Stimulated activated CD4-positive, alpha-beta T cell treated with anti-CD3 and anti-CD28 coated beads, Interleukin-15, amount 100 ng/mL, for 1 hour (primary cell): Measurements from ENCODE around the gene SLC46A2.

Experiments
- DNase-seq, 2 donors: peaks; one replicate each; pipeline ENCODE4 v3.0.0-alpha.2; 2020; ENCODE audit warnings: low read depth in 1 of 2, low spot score in 1 of 2

The SLC46A2 gene

DNA sequence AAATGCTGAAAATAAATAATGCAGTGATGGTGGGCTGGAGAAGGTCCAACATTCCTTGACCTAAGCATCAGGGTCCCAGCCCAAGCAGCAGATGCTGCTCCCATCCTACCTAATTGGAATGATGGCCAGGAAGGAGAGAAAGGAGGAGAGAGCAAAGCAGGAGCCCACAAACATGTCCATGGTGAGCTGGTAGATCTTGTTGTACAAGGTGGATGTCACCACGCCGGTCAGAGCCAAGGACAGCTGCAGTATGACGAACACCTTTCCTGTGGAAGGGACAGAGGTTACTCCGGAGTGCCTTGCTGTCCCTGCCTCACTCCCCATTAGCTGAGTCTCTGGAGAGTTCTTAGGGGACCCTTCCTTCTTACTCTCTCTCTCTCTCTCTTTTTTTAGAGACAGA, 4.3 kb downstream of the SLC46A2 start:
- no peak for DNase-seq

DNA sequence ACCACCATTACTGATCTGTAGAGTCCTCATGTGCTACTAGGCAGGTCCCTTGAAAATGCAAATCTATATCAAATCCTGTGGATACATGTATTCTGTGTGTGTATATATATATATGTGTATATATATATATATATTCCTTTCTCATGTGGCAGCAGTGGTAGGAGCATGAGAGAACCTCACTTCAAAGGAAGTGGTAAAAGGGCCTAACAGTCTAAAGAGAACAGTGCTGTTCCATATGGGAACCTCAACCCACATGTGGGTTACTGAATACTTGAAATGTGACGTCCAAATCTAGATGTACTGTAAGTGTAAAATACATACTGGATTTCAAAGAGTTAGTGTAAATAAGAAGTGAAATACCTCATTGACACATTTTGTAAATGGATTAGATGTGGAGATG, 5.4 kb downstream of the SLC46A2 start:
- no peak for DNase-seq

DNA sequence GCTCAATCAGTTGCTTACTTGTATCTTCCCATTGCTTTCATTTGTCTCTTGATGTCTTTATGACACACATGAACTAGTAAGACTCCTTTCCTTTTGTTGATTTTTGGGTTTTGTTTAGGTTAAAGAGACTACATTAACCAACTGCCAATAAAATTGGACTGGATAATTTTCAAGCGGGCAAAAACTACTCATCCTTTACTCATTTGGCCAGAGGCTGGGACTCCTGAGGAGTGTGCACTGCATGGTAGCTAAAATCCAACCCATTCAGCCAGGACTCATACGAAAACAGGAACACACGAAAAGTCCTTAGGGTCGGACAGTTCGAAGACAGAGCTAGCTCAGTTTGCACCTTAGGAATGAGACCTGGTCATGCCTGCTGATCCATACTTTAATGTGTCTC, 6.0 kb downstream of the SLC46A2 start:
- no peak for DNase-seq

DNA sequence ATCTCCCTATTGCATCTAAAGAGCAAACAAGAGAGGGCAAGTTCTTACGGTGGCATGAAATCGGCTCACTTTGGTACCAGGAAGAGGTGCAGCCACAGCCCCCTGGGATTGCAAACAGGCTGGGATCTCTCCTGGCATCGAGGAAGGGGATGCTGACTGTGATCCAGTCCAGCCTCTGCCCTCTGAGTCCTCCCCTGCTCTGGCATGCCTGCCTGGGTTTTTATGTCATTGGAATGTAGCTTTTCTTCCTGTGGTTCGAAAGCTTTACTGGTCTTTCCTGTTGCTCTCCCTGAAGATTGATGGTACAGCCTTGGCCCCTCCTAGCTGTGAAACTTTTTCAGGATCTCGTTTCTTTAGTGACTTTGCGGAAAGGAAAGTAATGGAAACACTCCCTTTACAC, 6.6 kb downstream of the SLC46A2 start:
- no peak for DNase-seq

DNA sequence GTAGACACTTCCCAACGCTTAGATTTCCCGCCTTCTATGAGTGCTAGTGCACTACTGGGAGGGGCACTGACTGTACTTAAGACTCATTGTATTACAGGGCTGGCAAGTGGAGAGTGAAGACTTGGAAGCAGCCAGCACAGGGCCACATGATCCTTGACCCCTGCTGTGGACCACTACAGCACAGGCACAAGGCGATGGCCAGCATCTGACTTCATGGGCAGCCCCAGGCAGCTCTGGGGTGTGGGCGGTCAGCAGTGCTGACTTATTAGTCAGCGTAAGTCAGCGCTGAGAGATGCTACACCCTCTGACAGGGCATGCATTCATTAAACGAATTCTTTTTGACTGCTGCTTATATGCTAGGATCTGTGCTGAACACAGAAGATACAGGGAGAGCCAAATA, 9.3 kb downstream of the SLC46A2 start:
- DNase-seq = no peak

DNA sequence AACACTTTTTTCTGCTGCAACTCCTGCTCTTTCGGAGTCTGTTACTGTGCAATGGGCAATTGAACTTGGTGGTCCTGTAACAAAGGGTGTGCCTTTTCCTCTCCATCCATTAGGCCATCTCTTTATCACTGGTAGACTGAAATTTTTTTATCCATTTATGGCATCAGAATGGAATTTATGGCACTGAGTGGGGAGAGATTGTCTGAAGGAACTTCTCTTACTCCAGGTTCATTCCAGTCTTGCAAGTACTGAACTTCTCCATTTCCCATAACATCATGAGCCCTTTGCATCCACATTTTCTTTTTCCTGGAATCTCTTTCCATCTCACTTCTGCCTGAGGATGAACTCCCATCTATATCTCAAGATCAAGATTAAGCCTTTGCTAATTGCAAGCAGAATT, 10.0 kb downstream of the SLC46A2 start:
- DNase-seq = no peak

DNA sequence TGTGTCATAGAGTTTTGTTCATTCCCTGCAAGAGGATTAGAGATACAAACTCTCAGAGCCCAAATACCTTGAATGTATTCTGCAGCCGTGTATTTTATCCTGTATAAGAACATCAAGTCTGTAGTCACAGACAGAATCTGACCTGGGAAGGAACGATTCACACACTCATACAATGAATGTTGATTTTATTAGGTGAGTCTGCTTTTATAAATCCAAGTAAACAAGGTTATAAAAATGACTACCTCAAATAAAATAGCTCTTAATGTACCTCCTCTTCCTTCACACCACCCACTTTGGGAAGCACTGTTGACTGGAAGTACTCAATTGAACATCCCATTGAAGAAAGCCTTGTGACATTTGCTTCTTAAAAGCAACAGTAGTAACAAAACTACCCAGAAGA, 11.9 kb downstream of the SLC46A2 start:
- no peak for DNase-seq

DNA sequence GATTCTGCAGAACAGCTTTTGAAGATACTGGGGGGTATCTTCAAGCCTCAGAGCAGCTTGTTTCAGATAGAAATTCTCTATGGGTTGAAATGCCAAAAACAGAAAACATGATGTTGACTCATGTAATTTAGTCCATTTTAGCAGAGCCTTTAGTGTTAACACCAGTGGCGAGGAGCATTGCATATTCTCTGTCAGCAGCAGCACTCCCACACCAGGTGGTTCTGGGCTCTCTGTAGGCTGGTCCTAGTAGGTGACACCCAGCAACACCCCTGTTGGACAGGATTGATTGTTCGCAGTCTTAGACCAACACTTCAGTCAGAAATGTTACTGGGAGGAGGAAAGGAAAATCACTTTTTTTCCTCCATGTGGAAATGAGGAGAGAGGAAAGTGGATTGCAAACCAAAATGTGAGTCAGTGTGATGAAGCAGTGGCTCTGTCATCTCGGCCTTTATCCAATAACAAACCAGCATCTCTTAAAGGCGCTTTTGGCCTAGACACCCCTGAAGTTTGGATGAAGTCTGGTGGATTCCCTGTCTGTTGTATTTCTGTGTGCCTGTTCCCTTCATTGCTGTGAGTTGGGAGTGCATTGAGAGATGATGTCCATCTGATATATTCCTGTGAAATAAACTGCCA, 16.8 kb downstream of the SLC46A2 start:
- DNase-seq = no peak

DNA sequence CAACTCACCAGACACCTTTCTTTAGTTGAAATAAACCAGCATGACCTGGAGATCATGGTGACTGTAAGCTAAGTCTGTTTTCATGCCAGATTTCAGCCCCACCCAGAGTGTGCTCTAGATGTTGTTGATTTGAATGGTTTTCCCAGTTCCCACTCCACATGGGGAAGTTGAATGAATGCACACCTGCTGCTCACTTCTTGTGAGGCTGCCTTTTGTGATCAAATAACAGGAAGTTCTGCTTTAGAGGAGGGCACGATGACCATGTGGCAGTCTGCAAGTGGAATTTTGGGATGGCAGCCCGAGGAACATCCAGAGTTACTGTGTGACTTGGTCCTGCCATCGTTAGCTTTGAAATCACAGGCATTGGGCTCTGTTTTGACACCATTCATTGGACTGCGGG, 18.7 kb downstream of the SLC46A2 start:
- no peak for DNase-seq

DNA sequence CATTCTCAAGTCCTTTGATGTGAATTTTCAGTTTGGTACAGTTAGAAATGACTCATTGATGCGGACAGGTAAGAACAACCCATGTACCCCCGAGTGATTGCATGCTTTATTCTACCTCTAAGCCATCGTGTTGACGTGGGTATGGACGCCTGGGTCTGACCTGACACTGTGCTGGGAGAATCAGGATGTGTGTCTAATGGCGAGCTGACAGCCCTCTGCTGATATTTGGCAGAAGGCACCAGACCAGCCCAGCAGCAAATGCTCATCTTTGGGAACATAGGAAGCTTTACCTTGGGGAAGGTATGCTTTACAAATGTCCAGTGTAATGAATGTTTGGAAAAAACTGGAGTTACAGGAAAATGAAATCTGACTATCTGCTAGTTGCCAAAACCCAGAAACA, 20.1 kb downstream of the SLC46A2 start:
- DNase-seq = no peak

DNA sequence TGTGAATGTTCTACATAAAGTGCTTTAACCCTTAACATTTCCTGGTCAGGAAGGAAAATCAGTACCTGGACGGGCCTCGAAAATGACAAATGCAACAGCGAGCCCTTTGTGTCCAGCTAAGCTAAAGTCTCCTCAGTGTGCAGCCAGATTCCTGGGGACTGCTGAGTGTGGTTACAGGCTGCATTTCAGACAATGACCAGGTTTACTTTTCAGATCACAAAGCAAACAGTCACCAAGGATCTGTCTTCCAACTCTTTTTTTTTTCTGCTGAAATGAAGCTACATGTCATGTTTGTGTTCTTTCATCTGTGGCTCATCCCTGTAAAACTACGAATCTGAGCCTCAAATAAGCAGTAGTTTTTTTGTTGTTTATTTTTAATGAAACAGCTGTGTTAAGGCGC, 20.8 kb downstream of the SLC46A2 start:
- no peak for DNase-seq

DNA sequence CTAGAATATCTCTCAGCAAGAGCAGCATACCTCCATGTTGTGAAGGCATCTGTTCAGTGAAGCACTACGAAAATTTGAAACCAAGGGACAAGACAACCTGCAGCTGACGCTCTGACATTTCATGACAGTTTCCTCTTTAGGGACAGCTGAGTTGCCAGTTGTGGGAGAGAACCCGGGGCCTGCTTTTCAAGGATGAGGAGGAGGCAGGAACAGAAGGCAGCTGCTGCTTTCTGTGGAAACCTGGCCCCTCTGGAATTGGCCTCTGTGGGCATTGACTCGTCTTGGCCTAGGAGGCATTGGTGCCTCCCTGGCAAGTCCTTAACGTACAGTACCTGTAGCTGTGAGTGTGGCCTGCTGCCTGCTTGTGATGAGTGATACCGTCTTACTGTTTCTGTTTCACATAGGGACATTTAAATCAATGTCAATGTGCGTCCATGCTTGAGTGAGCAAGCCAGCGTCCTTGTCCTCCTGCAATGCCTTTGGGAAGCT, 21.6 kb downstream of the SLC46A2 start:
- no peak for DNase-seq

DNA sequence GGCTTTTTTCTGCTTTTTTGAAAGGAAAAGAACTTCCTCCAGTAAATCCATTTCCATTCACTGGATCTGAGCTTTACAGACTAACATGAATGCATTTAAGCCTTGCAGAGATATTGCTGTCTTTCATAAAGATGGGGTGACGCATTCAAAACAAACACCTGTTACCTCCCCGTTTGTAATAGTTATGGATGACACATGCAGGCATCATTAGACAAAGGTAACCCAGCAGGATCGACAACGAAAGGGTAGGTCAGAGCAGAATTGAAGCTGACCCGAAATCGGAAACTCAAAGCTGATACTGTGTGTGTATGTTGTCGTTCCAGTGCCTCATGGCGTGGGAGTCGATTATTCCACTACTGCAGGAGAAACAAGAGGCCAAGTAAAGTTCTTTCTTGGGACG, 22.2 kb downstream of the SLC46A2 start:
- DNase-seq = no peak

DNA sequence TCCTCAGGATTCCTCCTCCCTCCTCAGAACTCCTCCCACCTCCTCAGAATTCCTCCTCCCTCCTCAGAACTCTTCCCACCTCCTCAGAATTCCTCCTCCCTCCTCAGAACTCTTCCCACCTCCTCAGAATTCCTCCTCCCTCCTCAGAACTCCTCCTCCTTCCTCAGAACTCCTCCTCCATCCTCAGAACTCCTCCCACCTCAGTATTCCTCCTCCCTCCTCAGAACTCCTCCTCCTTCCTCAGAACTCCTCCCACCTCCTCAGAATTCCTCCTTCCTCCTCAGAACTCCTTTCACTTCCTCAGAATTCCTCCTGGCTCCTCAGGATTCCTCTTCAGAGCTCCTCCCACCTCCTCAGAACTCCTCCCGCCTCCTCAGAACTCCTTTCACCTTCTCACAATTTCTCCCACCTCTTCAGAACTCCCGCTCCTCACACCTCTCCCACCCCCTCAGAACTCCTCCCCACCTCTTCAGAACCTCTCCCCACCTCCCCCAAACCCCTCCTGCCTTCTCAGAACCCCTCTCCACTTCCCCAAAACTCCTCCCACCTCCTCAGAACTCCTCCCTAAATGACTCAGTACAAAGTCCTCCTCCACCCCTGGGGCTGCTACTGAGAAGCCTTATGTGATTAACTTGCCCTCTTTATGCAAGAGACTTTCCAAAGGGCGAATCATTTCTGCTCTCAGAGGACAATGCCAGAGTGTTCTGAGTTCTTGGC, 23.2 kb downstream of the SLC46A2 start:
- DNase-seq = no peak

DNA sequence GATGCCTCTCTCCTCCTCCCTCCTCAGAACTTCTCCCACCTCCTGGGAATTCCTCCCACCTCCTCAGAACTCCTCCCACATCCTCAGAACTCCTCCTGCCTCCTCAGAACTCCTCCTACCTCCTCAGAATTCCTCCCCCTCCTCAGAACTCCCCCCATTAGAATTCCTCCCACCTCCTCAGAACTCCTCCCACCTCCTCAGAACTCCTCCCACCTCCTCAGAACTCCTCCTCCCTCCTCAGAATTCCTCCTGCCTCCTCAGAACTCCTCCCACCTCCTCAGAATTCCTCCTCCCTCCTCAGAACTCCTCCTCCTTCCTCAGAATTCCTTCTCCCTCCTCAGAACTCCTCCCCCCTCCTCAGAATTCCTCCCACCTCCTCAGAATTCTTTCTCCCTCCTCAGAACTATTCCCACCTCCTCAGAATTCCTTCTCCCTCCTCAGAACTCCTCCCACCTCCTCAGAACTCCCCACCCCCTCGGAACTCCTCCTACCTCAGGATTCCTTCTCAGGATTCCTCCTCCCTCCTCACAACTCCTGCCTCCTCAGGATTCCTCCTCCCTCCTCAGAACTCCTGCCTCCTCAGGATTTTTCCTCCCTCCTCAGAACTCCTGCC, 23.9 kb downstream of the SLC46A2 start:
- no peak for DNase-seq

DNA sequence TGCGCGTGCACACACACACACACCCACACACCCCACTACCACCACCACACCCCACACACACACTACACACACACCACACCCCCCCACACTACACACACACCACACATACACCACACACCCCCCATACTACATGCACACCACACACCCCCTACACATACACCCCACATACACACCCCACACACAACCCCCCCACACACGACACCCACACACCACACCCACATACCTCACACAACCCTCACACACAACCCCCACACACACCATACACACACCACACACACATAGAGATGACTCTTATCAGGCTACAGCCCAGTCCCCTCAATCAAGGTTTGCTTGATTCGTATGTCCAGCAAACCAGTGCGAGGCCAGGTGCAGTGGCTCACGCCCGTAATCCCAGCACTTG, 25.7 kb downstream of the SLC46A2 start:
- DNase-seq = no peak

DNA sequence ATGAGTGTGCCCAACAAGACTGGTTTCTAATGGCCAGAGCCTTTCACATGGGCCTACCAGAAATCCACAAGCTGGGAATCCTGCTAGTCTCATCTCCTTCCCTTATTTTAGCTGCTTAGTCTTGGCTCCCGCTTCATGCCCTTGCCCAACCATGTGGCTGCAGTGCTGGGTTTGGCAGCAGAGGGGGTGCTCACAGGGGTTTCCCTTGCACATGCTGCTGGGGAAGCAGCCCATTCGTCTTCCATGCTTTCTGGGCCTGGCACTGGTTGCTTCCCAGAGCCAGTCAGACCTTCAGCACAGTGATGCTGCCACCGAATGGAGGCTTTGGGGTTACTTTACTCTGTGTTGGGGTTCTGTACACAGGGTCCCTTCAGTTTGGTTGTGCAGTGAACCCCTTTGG, 26.3 kb downstream of the SLC46A2 start:
- DNase-seq = no peak

DNA sequence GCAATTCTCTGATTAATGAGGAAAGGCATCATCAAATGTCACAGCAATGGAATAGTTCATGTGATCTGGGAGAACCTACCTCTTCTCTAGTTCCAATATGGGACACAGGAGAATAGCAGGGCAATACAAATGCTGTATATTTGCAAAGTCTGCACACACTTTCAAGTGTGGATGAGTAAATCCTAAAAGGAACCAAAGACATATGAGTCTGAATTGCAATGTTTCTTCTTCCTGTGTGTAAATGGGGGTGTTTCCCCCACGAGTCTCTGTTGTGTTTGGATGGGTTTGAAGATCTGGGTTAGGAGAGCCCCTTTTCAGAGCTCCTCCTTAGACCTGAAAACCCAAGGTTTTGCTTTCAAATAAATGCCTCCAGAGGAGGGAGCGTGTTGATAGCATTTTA, 26.9 kb downstream of the SLC46A2 start:
- no peak for DNase-seq

DNA sequence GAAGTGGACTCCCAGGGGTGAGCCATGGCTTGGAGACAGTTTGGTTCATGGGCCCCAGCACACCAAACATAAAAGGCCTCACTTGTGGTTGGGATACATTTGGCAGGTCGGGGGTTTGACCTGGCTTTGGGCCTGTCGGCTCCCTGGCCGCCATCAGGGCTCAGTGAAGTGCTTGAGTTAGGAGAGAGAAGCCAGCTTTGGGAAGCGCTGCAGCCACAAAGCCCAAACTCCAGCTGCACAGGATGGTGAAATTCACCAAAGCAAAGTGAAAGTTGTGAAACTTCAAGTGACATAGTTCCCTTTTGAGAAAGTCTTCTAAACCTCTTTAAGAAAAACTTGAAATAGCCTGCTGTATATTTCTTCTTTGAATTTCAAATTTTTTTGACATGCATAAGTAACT, 27.5 kb downstream of the SLC46A2 start:
- no peak for DNase-seq

DNA sequence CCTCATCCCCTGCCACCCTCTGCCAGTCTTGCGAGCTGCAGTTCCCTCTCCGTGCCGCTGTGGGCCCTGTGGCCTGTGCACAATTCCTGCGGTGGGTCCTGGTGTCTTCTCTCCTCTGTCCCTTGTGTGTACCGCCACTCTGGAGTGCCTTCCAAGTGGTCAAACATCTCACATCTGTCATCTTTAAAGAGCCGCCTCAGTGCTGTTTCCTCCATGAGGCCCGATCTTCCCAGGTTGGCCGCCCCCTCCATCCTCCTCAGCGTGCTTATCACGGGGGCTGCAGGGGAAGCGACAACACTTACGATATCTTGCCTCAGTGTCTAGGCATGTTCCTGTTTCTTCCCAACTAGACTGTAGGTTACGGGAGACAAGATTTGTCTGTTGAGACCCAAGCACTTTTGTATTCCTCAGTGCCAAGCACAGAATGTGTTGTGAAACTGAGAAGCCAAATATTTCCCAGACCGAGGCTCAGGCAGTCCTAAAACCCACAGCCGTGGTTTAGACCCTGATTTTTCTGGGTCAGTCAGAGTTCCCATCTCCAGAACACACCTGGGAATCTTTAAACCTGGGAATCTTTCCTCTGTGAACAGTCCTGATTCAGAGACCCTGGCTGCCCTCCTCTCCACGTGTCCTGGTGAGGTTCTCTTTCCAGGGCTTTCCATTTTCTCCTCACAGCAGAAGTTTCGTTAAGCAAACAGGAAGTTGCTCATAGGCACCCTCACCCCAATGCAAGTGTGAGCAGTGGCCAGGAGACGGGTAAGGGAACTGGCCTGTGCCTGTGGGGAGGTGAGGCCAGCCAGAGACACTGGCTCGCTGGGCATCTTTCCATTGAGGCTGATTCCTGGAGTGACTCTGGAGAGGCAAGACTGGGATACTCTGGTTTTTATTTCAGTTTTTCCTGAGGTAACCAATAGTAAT, 28.8 kb downstream of the SLC46A2 start:
- no peak for DNase-seq

DNA sequence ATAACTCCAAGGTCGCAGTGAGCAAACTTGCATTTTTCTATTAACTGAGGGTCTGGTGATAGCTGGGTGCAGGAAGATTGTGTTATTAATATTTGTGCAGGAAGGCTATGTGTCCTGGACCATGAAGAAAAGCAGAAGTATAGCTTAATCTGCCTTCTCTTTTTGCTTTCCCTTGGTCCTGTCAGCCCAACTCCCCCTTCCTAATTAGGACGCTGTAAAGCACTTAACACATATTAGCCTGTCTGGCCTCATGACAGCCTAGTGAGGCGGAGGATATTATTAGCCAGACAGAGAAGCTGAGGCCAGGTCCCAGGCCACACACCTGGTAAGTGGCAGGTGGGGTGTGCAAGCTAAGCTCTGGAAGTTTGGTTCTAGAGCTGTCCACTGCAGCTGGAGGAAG, 29.5 kb downstream of the SLC46A2 start:
- no peak for DNase-seq

DNA sequence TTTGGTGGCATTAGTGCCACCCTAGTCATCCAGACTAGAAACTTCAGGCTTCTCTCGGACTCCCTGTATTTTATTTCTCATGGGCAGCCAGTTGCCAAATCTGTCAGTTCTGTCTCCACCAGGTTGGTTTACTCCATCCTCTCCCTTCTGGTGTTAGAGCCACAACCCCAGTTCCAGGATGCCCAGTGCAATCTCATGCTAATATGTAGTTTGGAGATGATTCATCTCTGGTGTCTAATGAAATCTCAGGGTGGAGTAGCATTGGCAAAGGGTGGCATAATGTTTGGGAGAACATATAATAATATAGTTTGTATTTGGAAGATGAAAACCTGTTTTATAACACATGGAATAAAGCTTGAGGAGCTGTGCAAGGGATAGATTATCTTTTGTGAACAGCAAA, 30.2 kb downstream of the SLC46A2 start:
- DNase-seq = no peak
